Measurements from ENCODE around the gene BAD.

BAD gene

GRCh38 chr11:64234647-64235379 is 49.7 kb downstream of the BAD start:
- peak overlapping the region; percentile 87 to 93 for H3K4me3 ChIP-seq
- H3K9me3 ChIP-seq = no peaks in the 10 kb centered on the region
- peaks cover 6 to 29% (median 16%) of the 10 kb centered on the region in 3 donors for H3K36me3 ChIP-seq
- peak overlapping the region; percentile 96 to 98 for H3K27ac ChIP-seq
- intact Hi-C loops (cut with DNase I; ENCODE audit: low total_unique reads) = no loop called here
- peaks cover 7 to 52% (median 38%) of the 10 kb centered on the region in 4 donors for H3K4me1 ChIP-seq
- no peaks in the 10 kb centered on the region for H3K27me3 ChIP-seq
- TF ChIP-seq, protein P1, sequence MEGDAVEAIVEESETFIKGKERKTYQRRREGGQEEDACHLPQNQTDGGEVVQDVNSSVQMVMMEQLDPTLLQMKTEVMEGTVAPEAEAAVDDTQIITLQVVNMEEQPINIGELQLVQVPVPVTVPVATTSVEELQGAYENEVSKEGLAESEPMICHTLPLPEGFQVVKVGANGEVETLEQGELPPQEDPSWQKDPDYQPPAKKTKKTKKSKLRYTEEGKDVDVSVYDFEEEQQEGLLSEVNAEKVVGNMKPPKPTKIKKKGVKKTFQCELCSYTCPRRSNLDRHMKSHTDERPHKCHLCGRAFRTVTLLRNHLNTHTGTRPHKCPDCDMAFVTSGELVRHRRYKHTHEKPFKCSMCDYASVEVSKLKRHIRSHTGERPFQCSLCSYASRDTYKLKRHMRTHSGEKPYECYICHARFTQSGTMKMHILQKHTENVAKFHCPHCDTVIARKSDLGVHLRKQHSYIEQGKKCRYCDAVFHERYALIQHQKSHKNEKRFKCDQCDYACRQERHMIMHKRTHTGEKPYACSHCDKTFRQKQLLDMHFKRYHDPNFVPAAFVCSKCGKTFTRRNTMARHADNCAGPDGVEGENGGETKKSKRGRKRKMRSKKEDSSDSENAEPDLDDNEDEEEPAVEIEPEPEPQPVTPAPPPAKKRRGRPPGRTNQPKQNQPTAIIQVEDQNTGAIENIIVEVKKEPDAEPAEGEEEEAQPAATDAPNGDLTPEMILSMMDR (IDR thresholded peaks at IDR 0.05) = no peak
- peak; percentile 53 to 87 for DNase-seq

DNA sequence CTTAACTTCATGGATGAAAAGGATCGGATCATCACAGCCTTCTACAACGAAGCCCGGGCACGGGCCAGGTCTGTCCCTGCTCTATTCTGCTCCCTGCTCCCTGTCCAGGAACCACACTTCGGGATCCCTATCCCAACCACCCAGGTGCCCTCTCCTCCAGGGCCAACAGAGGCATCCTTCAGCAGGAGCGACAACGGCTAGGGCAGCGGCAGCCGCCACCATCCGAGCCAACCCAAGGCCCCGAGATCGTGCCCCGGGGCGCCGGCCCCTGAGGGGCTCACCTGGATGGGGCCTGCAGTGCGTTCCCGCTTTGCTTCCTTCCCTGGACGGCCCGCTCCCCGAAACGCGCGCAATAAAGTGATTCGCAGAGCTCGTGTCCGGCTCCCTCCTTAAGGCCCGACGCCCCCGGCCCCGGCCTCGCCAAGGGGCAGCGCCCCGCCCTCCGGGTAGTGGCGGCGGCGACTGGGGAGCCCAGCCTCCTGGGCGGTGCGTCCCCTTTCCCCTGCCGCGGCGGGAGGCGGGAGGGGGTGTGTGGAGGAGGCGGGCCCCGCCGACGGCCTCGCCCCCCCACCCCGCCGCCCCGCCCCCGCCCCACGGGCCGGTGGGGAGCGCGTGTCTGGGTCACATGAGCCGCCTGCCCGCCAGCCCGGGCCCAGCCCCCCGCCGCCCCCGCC is 50.4 kb downstream of the BAD start, which contains the start of gene VEGFB:
Gene VEGFB (plus strand): TSS at position 672 of the 674 bp plus-strand sequence. CDS start 250 bp downstream, outside the sequence.
- DNase-seq = peak; percentile 75 to 91
- no peaks in the 10 kb centered on the region for H3K27me3 ChIP-seq
- peak within 1 kb of the TSS; percentile 87 to 93 for H3K4me3 ChIP-seq
- TF ChIP-seq, protein P1 (IDR thresholded peaks at IDR 0.05) = no peak
- intact Hi-C loops (cut with DNase I; ENCODE audit: low total_unique reads) = no loop called here
- H3K27ac ChIP-seq = peak within 1 kb of the TSS; percentile 96 to 98
- peaks cover 6 to 26% (median 16%) of the 10 kb centered on the region in 3 donors for H3K36me3 ChIP-seq
- no peaks in the 10 kb centered on the region for H3K9me3 ChIP-seq
- peaks cover 7 to 56% (median 45%) of the 10 kb centered on the region in 4 donors for H3K4me1 ChIP-seq

DNA sequence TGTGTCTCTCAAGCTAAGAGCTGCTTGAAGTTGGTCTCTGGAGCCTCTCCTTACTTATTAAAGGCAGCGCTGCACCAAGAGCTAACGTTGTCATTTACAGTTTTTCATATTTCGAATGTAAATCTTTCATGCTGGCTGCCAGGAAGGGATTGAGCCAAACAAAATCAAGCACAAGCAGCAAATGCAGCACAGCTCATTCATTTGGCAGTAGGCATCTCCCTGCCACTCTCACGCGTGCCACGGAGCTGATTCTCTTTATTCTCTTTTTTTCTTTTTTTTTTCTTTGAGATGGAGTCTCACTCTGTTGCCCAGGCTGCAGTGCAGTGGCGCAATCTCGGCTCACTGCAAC is 51.5 kb downstream of the BAD start:
- TF ChIP-seq, protein P1 (IDR thresholded peaks at IDR 0.05) = no peak
- Histone ChIP-seq H3K4me1 (peaks cover 7 to 59% (median 46%) of the 10 kb centered on the region in 4 donors), H3K36me3 (peaks cover under 1 to 15% (median 13%) of the 10 kb centered on the region in 3 donors), H3K27me3 (no peaks in the 10 kb centered on the region), H3K9me3 (no peaks in the 10 kb centered on the region), H3K4me3 (no peak overlapping the region), H3K27ac (peak overlapping the region in 1 of 2 donors; percentile 93)
- DNase-seq = no peak
- intact Hi-C loops (cut with DNase I; ENCODE audit: low total_unique reads) = no loop called here

- intact Hi-C loops (cut with DNase I; ENCODE audit: low total_unique reads) = no loop called here
- TF ChIP-seq, protein P1 (IDR thresholded peaks at IDR 0.05) = no peak
- Histone ChIP-seq H3K36me3 (peaks cover 0 to 9% (median 7%) of the 10 kb centered on the region in 3 donors), H3K9me3 (no peaks in the 10 kb centered on the region), H3K4me1 (peaks cover 7 to 64% (median 52%) of the 10 kb centered on the region in 4 donors), H3K27ac (peak overlapping the region in 1 of 2 donors; percentile 93), H3K4me3 (no peak overlapping the region), H3K27me3 (no peaks in the 10 kb centered on the region)
- DNase-seq = no peak
Observed at GRCh38 chr11:64232182-64232966, 52.1 kb downstream of the BAD start.

- TF ChIP-seq, protein P1 (IDR thresholded peaks at IDR 0.05) = no peak
- intact Hi-C loops (cut with DNase I; ENCODE audit: low total_unique reads) = no loop called here
- Histone ChIP-seq H3K4me3 (no peak overlapping the region), H3K9me3 (no peaks in the 10 kb centered on the region), H3K4me1 (peaks cover 7 to 72% (median 59%) of the 10 kb centered on the region in 4 donors), H3K36me3 (peaks cover 0 to 5% (median under 1%) of the 10 kb centered on the region in 3 donors), H3K27ac (peak overlapping the region in 1 of 2 donors; percentile 88), H3K27me3 (no peaks in the 10 kb centered on the region)
- DNase-seq = no peak
Observed at GRCh38 chr11:64231546-64231945, 52.9 kb downstream of the BAD start.

All from tibial artery (tissue), 4 donors.